PC-9 (cell line): Measurements from ENCODE around the gene DSCAML1. TPM values are rescaled to one million over a fixed set of nuclear protein-coding genes. Genes with fewer than 3 reads are reported as not detected.
"Not testable (repeated sequence)": the region's sequence is repeated elsewhere in the genome, so short reads cannot be mapped to it uniquely, and the experiment has no call there.

ENCODE experiments used
- BruUV-seq: library from RNA; stranded (reverse); fragments of 400-500 nt; replicated peaks from 2 replicates; lab custom pipeline; 2021; lab: Mats Ljungman, UMichigan
- CTCF ChIA-PET: fragments of 300-600 bp; sonication (Branson Sonifier 250); formaldehyde crosslinking; loops from one replicate; lab custom pipeline; 2022; ENCODE audit warnings: antibody characterized with exemption; lab: Charles Lee
- POLR2A ChIA-PET: fragments of 300-600 bp; sonication (Branson Sonifier 250); formaldehyde crosslinking; loops from one replicate; lab custom pipeline; 2022; ENCODE audit warnings: antibody characterized with exemption; ENCODE audit not compliant: unreplicated experiment; lab: Charles Lee
- DNase-seq, 2 experiments: peaks; one replicate each; pipeline versions ENCODE4 v3.0.0 to v3.0.0-alpha.2; 2015 to 2022; ENCODE audit warnings: mixed read lengths in 1 of 2
- H2AFZ ChIP-seq: fragments of 200-600 bp; sonication (generic); 2 replicates; pipeline ENCODE4 v1.8.1; 2017; ENCODE audit warnings: antibody characterized with exemption
- H3F3A ChIP-seq: fragments of 200-600 bp; sonication (generic); 2 replicates; pipeline ENCODE4 v1.8.1; 2017; ENCODE audit warnings: antibody characterized with exemption, mild to moderate bottlenecking, low read depth; ENCODE audit not compliant: insufficient read depth
- H3K27ac ChIP-seq: fragments of 200-600 bp; sonication (generic); 2 replicates; pipeline ENCODE4 v1.6.1; 2016; ENCODE audit warnings: mixed run types
- H3K27me3 ChIP-seq: fragments of 200-600 bp; sonication (generic); 2 replicates; pipeline ENCODE4 v1.6.1; 2016; ENCODE audit warnings: low read depth, mixed run types; ENCODE audit not compliant: insufficient read depth
- H3K36me3 ChIP-seq: fragments of 200-600 bp; sonication (generic); 2 replicates; pipeline ENCODE4 v1.6.1; 2016; ENCODE audit warnings: low read depth, mixed run types
- H3K4me1 ChIP-seq: fragments of 200-600 bp; sonication (generic); replicated peaks from 2 replicates; pipeline ENCODE4 v1.6.1; 2016; ENCODE audit warnings: mixed run types; ENCODE audit not compliant: insufficient read depth
- H3K4me2 ChIP-seq: fragments of 200-600 bp; sonication (generic); 2 replicates; pipeline ENCODE4 v1.6.1; 2017; ENCODE audit warnings: mixed run types
- H3K4me3 ChIP-seq: fragments of 200-600 bp; sonication (generic); 2 replicates; pipeline ENCODE4 v1.6.1; 2016; ENCODE audit warnings: mixed run types
- H3K79me2 ChIP-seq: fragments of 200-600 bp; sonication (generic); 2 replicates; pipeline ENCODE4 v1.6.1; 2017; ENCODE audit warnings: low read depth, mixed run types
- H3K9me2 ChIP-seq: fragments of 200-600 bp; sonication (generic); 2 replicates; pipeline ENCODE4 v1.8.1; 2017; ENCODE audit warnings: mild to moderate bottlenecking; ENCODE audit not compliant: insufficient read depth
- H3K9me3 ChIP-seq: fragments of 200-600 bp; sonication (generic); 2 replicates; pipeline ENCODE4 v1.8.1; 2016; ENCODE audit warnings: low read depth; ENCODE audit not compliant: insufficient read depth
- H4K20me1 ChIP-seq: fragments of 200-600 bp; sonication (generic); 2 replicates; pipeline ENCODE4 v1.8.1; 2017; ENCODE audit not compliant: insufficient read depth
- CTCF ChIP-seq: fragments of 200-600 bp; sonication (generic); conservative IDR thresholded peaks from 2 replicates; pipeline ENCODE4 v1.6.1; 2017; ENCODE audit warnings: mixed run types, antibody characterized with exemption, mild to moderate bottlenecking, moderate library complexity
- EZH2 ChIP-seq: fragments of 200-600 bp; sonication (generic); IDR thresholded peaks from 2 replicates; pipeline ENCODE4 v1.8.0; 2017; ENCODE audit warnings: antibody characterized with exemption, low read depth
- intact Hi-C: fragments of 100-400 bp; cut with micrococcal nuclease; formaldehyde crosslinking; loops from one replicate; pipeline ENCODE4 v1.10.0; 2022; ENCODE audit not compliant: unreplicated experiment
- total RNA-seq: library from RNA; stranded (reverse); gene quantifications from 2 replicates; pipeline ENCODE4 v1.2.3, GENCODE V29; 2021

Gene DSCAML1
- total RNA-seq, 1 experiment from 2014 or later, result not detected

DNA sequence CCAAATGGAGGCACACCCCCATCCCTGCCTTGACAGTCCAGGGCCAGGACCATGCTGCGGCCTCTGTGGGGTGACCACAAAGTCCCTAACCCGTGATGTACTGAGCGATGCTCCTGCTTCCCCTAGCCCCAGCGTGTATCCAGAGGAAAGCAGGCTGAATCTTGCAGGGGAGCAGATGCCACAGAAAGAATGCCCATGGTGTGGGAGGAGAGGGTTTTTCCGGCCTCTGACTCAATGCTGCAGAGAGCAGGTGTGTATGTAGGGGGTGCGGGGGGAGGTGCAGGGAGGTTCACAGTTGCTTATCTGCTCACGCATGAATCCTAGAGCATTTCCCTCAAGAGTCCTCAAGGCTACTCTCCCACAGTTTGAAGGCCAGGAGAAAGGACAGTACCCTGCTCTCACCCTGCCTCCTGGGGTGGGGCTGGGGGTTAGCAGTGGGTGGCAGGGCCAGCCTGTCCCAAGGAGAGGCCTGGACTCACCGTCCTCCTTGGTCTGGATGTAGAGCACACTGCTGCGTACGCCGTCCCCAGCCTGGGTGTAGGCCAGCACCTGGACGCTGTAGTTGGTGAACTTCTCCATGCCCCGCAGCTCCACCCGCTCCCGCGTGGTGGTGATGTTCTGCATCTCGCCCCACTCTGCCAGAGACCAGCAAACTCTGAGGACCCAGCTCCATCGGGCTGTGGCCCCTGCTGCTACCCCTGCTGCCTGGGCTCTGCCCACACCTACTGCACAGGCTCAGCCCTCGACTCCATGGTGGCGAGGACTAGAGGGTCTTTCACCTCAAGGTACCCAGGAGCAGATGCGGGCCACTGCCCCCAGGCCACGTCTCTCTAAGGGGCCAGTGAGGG is 338.5 kb downstream of the DSCAML1 start:
- ChIA-PET CTCF (no interaction called here), POLR2A (no interaction called here)
- Histone ChIP-seq H3K36me3 (no peaks in the 10 kb centered on the region), H3F3A (no peaks in the 10 kb centered on the region), H3K27me3 (peaks cover 100% of the 10 kb centered on the region), H3K9me2 (no peaks in the 10 kb centered on the region), H3K4me1 (no peaks in the 10 kb centered on the region), H4K20me1 (0 out of 2 replicates have a peak, but pooled peaks cover 3% of the 10 kb centered on the region), H2AFZ (no peak overlapping the region), H3K4me3 (no peak overlapping the region), H3K79me2 (no peaks in the 10 kb centered on the region), H3K9me3 (no peaks in the 10 kb centered on the region), H3K4me2 (no peak overlapping the region), H3K27ac (no peak overlapping the region)
- intact Hi-C loops, result no loop called here
- BruUV-seq, result no TSS peak
- DNase-seq, result no peak
- TF ChIP-seq CTCF (no peak), EZH2 (no peak; the same call in 1 of the 2 replicates)

DNA sequence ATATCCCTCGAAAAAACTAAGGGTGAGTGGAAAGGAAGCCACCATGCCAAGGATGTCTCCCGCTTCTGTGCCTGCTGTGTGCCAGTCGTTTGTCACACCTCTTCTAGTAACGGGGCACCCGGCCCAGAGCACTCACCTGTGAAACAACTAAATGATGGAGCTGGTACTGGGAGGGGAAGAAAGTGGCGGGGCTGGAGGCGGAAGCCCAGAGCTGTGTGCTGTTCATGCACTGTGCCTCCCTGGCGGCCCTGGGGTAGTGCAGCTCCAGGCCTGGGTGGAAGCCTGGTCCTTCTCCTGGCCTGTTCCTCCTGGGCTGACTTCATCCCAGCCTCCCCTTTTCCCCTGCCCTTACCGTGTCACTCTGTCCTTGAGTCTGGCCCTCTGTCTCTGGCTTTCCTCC is 339.2 kb downstream of the DSCAML1 start:
- Histone ChIP-seq H3K4me2 (no peak overlapping the region), H2AFZ (no peak overlapping the region), H4K20me1 (0 out of 2 replicates have a peak, but pooled peaks cover 3% of the 10 kb centered on the region), H3K9me2 (no peaks in the 10 kb centered on the region), H3K4me3 (no peak overlapping the region), H3K4me1 (no peaks in the 10 kb centered on the region), H3K27ac (no peak overlapping the region), H3K36me3 (no peaks in the 10 kb centered on the region), H3K9me3 (no peaks in the 10 kb centered on the region), H3F3A (no peaks in the 10 kb centered on the region), H3K27me3 (peaks cover 100% of the 10 kb centered on the region), H3K79me2 (no peaks in the 10 kb centered on the region)
- intact Hi-C loops, result no loop called here
- no peak for DNase-seq
- ChIA-PET POLR2A (no interaction called here), CTCF (no interaction called here)
- no TSS peak for BruUV-seq
- TF ChIP-seq CTCF, result no peak
- TF ChIP-seq EZH2, result no peak

DNA sequence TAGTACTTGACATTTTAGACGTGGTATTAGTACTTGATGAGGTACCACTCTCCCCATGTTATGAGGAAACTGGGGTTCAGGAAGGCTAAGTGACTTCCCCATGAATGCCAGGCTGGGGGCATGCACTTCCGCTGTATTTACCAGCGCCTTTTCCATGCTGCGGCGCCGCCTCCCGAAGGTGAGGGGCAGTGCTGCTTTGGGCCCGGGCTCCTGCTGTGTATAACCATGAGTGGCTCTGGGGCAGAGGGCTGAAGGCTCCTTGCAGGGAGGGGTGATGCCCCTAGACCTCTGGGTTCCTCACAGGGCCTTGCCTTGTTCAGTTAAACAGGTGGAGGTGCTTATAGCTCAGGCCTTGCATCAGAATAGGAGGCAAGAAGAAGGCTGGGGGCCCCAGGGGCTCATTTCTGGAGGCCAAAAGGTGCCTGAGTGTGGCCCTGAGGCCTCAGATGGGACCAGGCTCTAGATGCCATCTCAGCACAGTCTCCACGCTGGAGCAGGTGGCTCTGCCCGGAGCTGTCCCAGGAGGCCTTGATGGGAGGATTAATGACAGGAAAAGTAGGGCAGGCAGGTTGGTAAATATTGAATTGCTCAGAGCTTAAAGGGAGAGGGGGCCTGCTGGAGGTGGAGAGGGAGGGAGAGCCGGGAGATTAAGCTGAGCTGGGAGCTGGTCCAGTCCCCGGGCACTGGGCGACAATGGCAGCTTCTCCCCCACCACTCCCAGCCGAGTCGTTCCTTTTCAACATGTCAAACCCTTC is 339.8 kb downstream of the DSCAML1 start:
- H2AFZ ChIP-seq, result no peak overlapping the region
- POLR2A ChIA-PET, result no interaction called here
- no peak for DNase-seq
- intact Hi-C loops, result no loop called here
- H3K36me3 ChIP-seq, result no peaks in the 10 kb centered on the region
- no peaks in the 10 kb centered on the region for H3K9me2 ChIP-seq
- no peaks in the 10 kb centered on the region for H3K4me1 ChIP-seq
- H4K20me1 ChIP-seq, result 0 out of 2 replicates have a peak, but pooled peaks cover 3% of the 10 kb centered on the region
- H3K27ac ChIP-seq, result no peak overlapping the region
- H3K27me3 ChIP-seq, result peaks cover 100% of the 10 kb centered on the region
- H3F3A ChIP-seq, result no peaks in the 10 kb centered on the region
- no peaks in the 10 kb centered on the region for H3K79me2 ChIP-seq
- no TSS peak for BruUV-seq
- no peak overlapping the region for H3K4me2 ChIP-seq
- H3K9me3 ChIP-seq, result no peaks in the 10 kb centered on the region
- no peak overlapping the region for H3K4me3 ChIP-seq
- CTCF ChIA-PET, result no interaction called here
- TF ChIP-seq EZH2 (no peak), CTCF (no peak)

DNA sequence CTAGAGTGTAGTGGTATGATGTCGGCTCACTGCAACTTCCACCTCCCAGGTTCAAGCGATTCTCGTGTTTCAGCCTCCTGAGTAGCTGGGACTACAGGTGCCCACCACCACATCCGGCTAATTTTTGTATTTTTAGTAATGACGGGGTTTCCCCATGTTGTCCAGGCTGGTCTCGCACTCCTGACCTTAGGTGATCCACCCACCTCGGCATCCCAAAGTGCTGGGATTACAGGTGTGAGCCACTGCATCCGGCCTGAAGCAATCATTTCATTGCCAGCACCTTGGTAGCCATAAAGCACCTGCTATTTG is 340.3 kb downstream of the DSCAML1 start:
- H4K20me1 ChIP-seq, H3K9me2 ChIP-seq, POLR2A ChIA-PET, H3F3A ChIP-seq, H3K9me3 ChIP-seq, H2AFZ ChIP-seq, H3K4me2 ChIP-seq, H3K4me1 ChIP-seq, DNase-seq, H3K79me2 ChIP-seq, H3K4me3 ChIP-seq, CTCF ChIA-PET, intact Hi-C loops, H3K36me3 ChIP-seq, BruUV-seq, H3K27ac ChIP-seq: not testable (repeated sequence)
- H3K27me3 ChIP-seq, result peaks cover 100% of the 10 kb centered on the region
